Neuronal stem cell (in vitro differentiated cells): ENCODE data around the gene MYPN.

Experiments used
- DNase-seq: peaks from one replicate; pipeline ENCODE4 v3.0.0-alpha.2; 2013; ENCODE audit warnings: low spot score
- H2AFZ ChIP-seq: one replicate; pipeline ENCODE4 v1.6.1; 2013; ENCODE audit warnings: mild to moderate bottlenecking, low read length, inconsistent platforms
- H2AK5ac ChIP-seq: 2 replicates; pipeline ENCODE4 v1.6.1; 2013; ENCODE audit warnings: low read depth, mild to moderate bottlenecking, inconsistent platforms, low read length, moderate library complexity, mixed read lengths
- H2BK120ac ChIP-seq: 2 replicates; pipeline ENCODE4 v1.6.1; 2013; ENCODE audit warnings: low read depth, mild to moderate bottlenecking, inconsistent platforms, low read length, moderate library complexity, mixed read lengths
- H2BK12ac ChIP-seq: one replicate; pipeline ENCODE4 v1.6.1; 2013; ENCODE audit warnings: low read length, inconsistent platforms
- H2BK15ac ChIP-seq: 2 replicates; pipeline ENCODE4 v1.6.1; 2013; ENCODE audit warnings: mild to moderate bottlenecking, low read length, inconsistent platforms, mixed read lengths
- H2BK5ac ChIP-seq: one replicate; pipeline ENCODE4 v1.6.1; 2013; ENCODE audit warnings: inconsistent platforms, mild to moderate bottlenecking, low read length, moderate library complexity
- H3K14ac ChIP-seq: one replicate; pipeline ENCODE4 v1.6.1; 2013; ENCODE audit warnings: low read length, inconsistent platforms
- H3K18ac ChIP-seq: 2 replicates; pipeline ENCODE4 v1.6.1; 2013; ENCODE audit warnings: low read length, inconsistent platforms
- H3K23ac ChIP-seq: 2 replicates; pipeline ENCODE4 v1.6.1; 2013; ENCODE audit warnings: low read depth, mild to moderate bottlenecking, mixed read lengths, low read length, inconsistent platforms; ENCODE audit not compliant: poor library complexity
- H3K27ac ChIP-seq: replicated peaks from 3 replicates; pipeline ENCODE4 v1.5.1; 2013; ENCODE audit warnings: low read length, inconsistent platforms
- H3K27me3 ChIP-seq, 3 experiments: 2 replicates each; pipeline ENCODE4 v1.6.1; 2013; ENCODE audit warnings: low read length in 3 of 3, mild to moderate bottlenecking in 2 of 3, inconsistent platforms in 1 of 3, low read depth in 1 of 3, mixed read lengths in 1 of 3, moderate library complexity in 1 of 3; ENCODE audit not compliant: control insufficient read depth in 3 of 3, insufficient read depth in 3 of 3
- H3K36me3 ChIP-seq, 2 donors: replicated peaks in 1 of 2; 2 replicates each; pipeline ENCODE4 v1.6.1; 2013; ENCODE audit warnings: low read length in 2 of 2; ENCODE audit not compliant: control insufficient read depth in 2 of 2, insufficient read depth in 2 of 2
- H3K4ac ChIP-seq: 2 replicates; pipeline ENCODE4 v1.6.1; 2013; ENCODE audit warnings: inconsistent platforms, mild to moderate bottlenecking, low read length, moderate library complexity
- H3K4me1 ChIP-seq, 2 donors: 1 replicate in 1 of 2; 2 replicates in 1 of 2; pipeline ENCODE4 v1.6.1; 2013; ENCODE audit warnings: low read length in 2 of 2, low read depth in 1 of 2; ENCODE audit not compliant: control insufficient read depth in 2 of 2, insufficient read depth in 1 of 2
- H3K4me2 ChIP-seq: one replicate; pipeline ENCODE4 v1.6.1; 2013; ENCODE audit warnings: mild to moderate bottlenecking, low read length, inconsistent platforms; ENCODE audit not compliant: insufficient read depth, poor library complexity, severe bottlenecking
- H3K4me3 ChIP-seq, 2 donors: 2 replicates each; pipeline ENCODE4 v1.5.1; 2013; ENCODE audit warnings: low read length in 2 of 2, mild to moderate bottlenecking in 2 of 2, inconsistent platforms in 1 of 2, moderate library complexity in 1 of 2
- H3K79me1 ChIP-seq: one replicate; pipeline ENCODE4 v1.6.1; 2013; ENCODE audit warnings: low read depth, mild to moderate bottlenecking, inconsistent platforms, low read length, moderate library complexity
- H3K9ac ChIP-seq: one replicate; pipeline ENCODE4 v1.6.1; 2013; ENCODE audit warnings: mild to moderate bottlenecking, low read depth, low read length, inconsistent platforms; ENCODE audit not compliant: poor library complexity
- H3K9me3 ChIP-seq, 2 donors: replicated peaks in 1 of 2; 2 replicates each; pipeline versions ENCODE3 to v1.6.1; 2013; ENCODE audit warnings: low read length in 2 of 2, mild to moderate bottlenecking in 2 of 2, inconsistent platforms in 1 of 2, low read depth in 1 of 2, mixed read lengths in 1 of 2, moderate library complexity in 1 of 2; ENCODE audit not compliant: control insufficient read depth in 2 of 2, insufficient read depth in 1 of 2
- H4K8ac ChIP-seq: one replicate; pipeline ENCODE4 v1.6.1; 2013; ENCODE audit warnings: low read depth, mild to moderate bottlenecking, inconsistent platforms, low read length, moderate library complexity
- H4K91ac ChIP-seq: one replicate; pipeline ENCODE4 v1.6.1; 2013; ENCODE audit warnings: low read length, low read depth, mild to moderate bottlenecking, inconsistent platforms; ENCODE audit not compliant: poor library complexity
- WGBS, 2 donors: extraction: QIAGEN DNeasy Blood & Tissue Kit; methylation state at CpG; one replicate each; pipeline ENCODE4 v1.1.7; 2013; ENCODE audit warnings: missing lambda C conversion rate in 2 of 2, mixed read lengths in 1 of 2; ENCODE audit not compliant: insufficient read length in 2 of 2, insufficient replicate concordance in 1 of 2; ENCODE audit errors: extremely low coverage in 2 of 2; 5-methylcytosine and 5-hydroxymethylcytosine counted together

MYPN gene

GRCh38 chr10:68105820-68106219 is 3.5 kb upstream of the MYPN start:
- no peaks in the 10 kb centered on the region for H3K9me3 ChIP-seq
- whole genome bisulfite sequencing, 2 donors = no CpG with 5 or more reads among the region's 3 CpGs
- no peaks in the 10 kb centered on the region for H3K36me3 ChIP-seq
- no peak overlapping the region for H3K4ac ChIP-seq
- H2BK12ac ChIP-seq = no peak overlapping the region
- no peak overlapping the region for H3K18ac ChIP-seq
- H2BK5ac ChIP-seq = no peak overlapping the region
- H3K27ac ChIP-seq = no peak overlapping the region
- no peak for DNase-seq
- no peak overlapping the region for H4K8ac ChIP-seq
- H3K14ac ChIP-seq = no peak overlapping the region
- no peaks in the 10 kb centered on the region for H3K27me3 ChIP-seq
- H2AK5ac ChIP-seq = no peak overlapping the region
- no peak overlapping the region for H3K4me2 ChIP-seq
- H3K23ac ChIP-seq = no peak overlapping the region
- H4K91ac ChIP-seq = no peak overlapping the region
- H3K4me1 ChIP-seq = no peaks in the 10 kb centered on the region
- no peak overlapping the region for H2AFZ ChIP-seq
- H3K4me3 ChIP-seq = no peak overlapping the region
- H2BK15ac ChIP-seq = no peak overlapping the region
- H3K9ac ChIP-seq = no peak overlapping the region
- H3K79me1 ChIP-seq = no peaks in the 10 kb centered on the region
- no peak overlapping the region for H2BK120ac ChIP-seq

GRCh38 chr10:68106656-68107055 is 2.6 kb upstream of the MYPN start:
- H2BK12ac ChIP-seq = no peak overlapping the region
- no peak overlapping the region for H3K4me2 ChIP-seq
- H3K23ac ChIP-seq = no peak overlapping the region
- H3K14ac ChIP-seq = no peak overlapping the region
- H3K18ac ChIP-seq = no peak overlapping the region
- no peak overlapping the region for H3K4ac ChIP-seq
- no CpG with 5 or more reads among the region's 3 CpGs for WGBS, 2 donors
- H3K9ac ChIP-seq = no peak overlapping the region
- H2BK5ac ChIP-seq = no peak overlapping the region
- DNase-seq = no peak
- no peak overlapping the region for H2AK5ac ChIP-seq
- H3K4me1 ChIP-seq = no peaks in the 10 kb centered on the region
- H3K36me3 ChIP-seq = no peaks in the 10 kb centered on the region
- no peaks in the 10 kb centered on the region for H3K27me3 ChIP-seq
- H2BK15ac ChIP-seq = no peak overlapping the region
- no peak overlapping the region for H4K8ac ChIP-seq
- no peak overlapping the region for H2BK120ac ChIP-seq
- H3K4me3 ChIP-seq = no peak overlapping the region
- H2AFZ ChIP-seq = no peak overlapping the region
- H4K91ac ChIP-seq = no peak overlapping the region
- no peaks in the 10 kb centered on the region for H3K9me3 ChIP-seq
- H3K27ac ChIP-seq = no peak overlapping the region
- H3K79me1 ChIP-seq = no peaks in the 10 kb centered on the region

- H3K36me3 ChIP-seq = no peaks in the 10 kb centered on the region
- no peak overlapping the region for H4K91ac ChIP-seq
- H4K8ac ChIP-seq = no peak overlapping the region
- H2BK5ac ChIP-seq = no peak overlapping the region
- no peak overlapping the region for H3K23ac ChIP-seq
- DNase-seq = no peak
- no peak overlapping the region for H3K18ac ChIP-seq
- no peak overlapping the region for H2BK120ac ChIP-seq
- H2AK5ac ChIP-seq = no peak overlapping the region
- H3K4me1 ChIP-seq = no peaks in the 10 kb centered on the region
- H3K9me3 ChIP-seq = no peaks in the 10 kb centered on the region
- no peaks in the 10 kb centered on the region for H3K79me1 ChIP-seq
- no peak overlapping the region for H3K14ac ChIP-seq
- H3K4me2 ChIP-seq = no peak overlapping the region
- H2BK12ac ChIP-seq = no peak overlapping the region
- no peak overlapping the region for H3K9ac ChIP-seq
- no peak overlapping the region for H3K27ac ChIP-seq
- H3K27me3 ChIP-seq = no peaks in the 10 kb centered on the region
- WGBS, 2 donors = no CpG with 5 or more reads among the region's 1 CpG
- no peak overlapping the region for H3K4me3 ChIP-seq
- H3K4ac ChIP-seq = no peak overlapping the region
- no peak overlapping the region for H2AFZ ChIP-seq
- H2BK15ac ChIP-seq = no peak overlapping the region
These were observed 1.6 kb upstream of the MYPN start for GRCh38 chr10:68107651-68108050.

DNA sequence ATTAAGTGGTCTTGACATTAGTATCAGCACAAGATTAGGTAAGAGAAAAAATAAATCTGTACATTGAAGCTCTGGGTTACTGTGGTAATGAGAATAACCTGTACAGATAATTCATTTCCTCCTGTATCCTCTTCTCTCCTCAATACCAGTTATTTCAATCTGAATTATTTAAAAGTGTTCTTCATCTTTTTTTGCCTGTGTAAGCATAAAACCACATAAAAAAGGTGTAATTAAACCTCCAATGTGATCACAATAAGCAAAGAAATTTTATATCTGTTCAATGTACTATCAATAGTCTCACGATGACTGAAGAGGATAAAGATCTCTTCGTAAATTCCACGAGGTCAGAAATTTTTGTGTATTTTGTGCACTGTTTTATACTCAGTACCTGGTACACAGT is 1.2 kb upstream of the MYPN start:
- no peak overlapping the region for H2AFZ ChIP-seq
- no peak overlapping the region for H2BK5ac ChIP-seq
- H3K14ac ChIP-seq = no peak overlapping the region
- H3K4me3 ChIP-seq = no peak overlapping the region
- no peak overlapping the region for H2BK12ac ChIP-seq
- H3K9me3 ChIP-seq = no peaks in the 10 kb centered on the region
- no peak overlapping the region for H2AK5ac ChIP-seq
- H3K4me2 ChIP-seq = no peak overlapping the region
- H3K27me3 ChIP-seq = no peaks in the 10 kb centered on the region
- H3K4ac ChIP-seq = no peak overlapping the region
- no peaks in the 10 kb centered on the region for H3K36me3 ChIP-seq
- no peak overlapping the region for H2BK120ac ChIP-seq
- H3K9ac ChIP-seq = no peak overlapping the region
- no peaks in the 10 kb centered on the region for H3K79me1 ChIP-seq
- no peak overlapping the region for H4K91ac ChIP-seq
- no peak overlapping the region for H4K8ac ChIP-seq
- no peak overlapping the region for H2BK15ac ChIP-seq
- no peak for DNase-seq
- no peak overlapping the region for H3K23ac ChIP-seq
- WGBS, 2 donors = no CpG with 5 or more reads among the region's 3 CpGs
- H3K27ac ChIP-seq = no peak overlapping the region
- H3K4me1 ChIP-seq = no peaks in the 10 kb centered on the region
- H3K18ac ChIP-seq = no peak overlapping the region
